Ammon's horn (tissue), 1 donor: Measurements from ENCODE around the gene NLGN1.
"Not testable (repeated sequence)": the region's sequence is repeated elsewhere in the genome, so short reads cannot be mapped to it uniquely, and the experiment has no call there.

Source experiments
- DNase-seq: peaks from one replicate; pipeline ENCODE4 v3.0.0-alpha.2; 2016; ENCODE audit warnings: low spot score

Gene NLGN1

GRCh38 chr3:174220775-174221554 is 823.4 kb downstream of the NLGN1 start:
- DNase-seq: no peak

- DNase-seq: no peak
Measured at GRCh38 chr3:174223042-174223441, 825.5 kb downstream of the NLGN1 start.

GRCh38 chr3:174223626-174224025 is 826.1 kb downstream of the NLGN1 start:
- DNase-seq: no peak

GRCh38 chr3:174229916-174230315 is 832.4 kb downstream of the NLGN1 start:
- DNase-seq: no peak

- DNase-seq: not testable (repeated sequence)
Measured at GRCh38 chr3:174232028-174232657, 834.6 kb downstream of the NLGN1 start.

DNA sequence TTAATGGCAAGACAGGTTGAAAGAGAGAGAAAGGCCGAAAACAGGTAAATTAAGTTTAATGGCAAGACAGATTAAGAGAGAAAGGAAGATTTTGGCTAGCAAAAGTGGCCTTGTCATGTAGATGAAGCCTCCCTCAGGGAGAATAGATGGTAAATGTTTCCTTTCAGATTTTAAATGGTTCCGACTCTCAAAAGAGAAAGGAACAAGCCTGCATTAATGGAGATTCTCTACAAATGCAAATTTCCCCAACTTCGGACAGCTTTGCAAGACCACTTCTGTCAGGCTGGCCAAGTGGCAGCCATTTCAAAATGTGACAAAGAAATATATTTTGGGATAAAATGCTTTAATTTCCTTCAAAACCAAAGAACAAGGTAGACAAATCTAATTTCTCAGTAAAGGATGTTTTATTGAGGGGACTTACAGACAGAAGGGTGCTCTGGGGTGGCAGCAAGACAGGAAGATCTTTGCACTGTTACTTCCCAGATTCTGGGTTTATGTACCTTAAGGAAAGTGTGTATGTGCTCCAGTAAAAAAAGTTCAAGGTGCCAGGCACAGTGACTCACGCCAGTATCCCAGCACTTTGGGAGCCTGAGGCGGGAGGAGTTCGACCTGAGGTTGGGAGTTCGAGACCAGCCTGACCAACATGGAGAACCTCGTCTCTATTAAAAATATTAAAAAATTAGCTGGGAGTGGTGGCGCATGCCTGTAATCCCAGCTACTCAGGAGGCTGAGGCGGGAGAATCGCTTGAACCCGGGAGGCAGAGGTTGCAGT is 835.3 kb downstream of the NLGN1 start:
- no peak for DNase-seq

- DNase-seq: no peak
Measured at GRCh38 chr3:174233511-174233910, 836.0 kb downstream of the NLGN1 start.

- DNase-seq: no peak
Measured at GRCh38 chr3:174242311-174243041, 844.9 kb downstream of the NLGN1 start.

DNA sequence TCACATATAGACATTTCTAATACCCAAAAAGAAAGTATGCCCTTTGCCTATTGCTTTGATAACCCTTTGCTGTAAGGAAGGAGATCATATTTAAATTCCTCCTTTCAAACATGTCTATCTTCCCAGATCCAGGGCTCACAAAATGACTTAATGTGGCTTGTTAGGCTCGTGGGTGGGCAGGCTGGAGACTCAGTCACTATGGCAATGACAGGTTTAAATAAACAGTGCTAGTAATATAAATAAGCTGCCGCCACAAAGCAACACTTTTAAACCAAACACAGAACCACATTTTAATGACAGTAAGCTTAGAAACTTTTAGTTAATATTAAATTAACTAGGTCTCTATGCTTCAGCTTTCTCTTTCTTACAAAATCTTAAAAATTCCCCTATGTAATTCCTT is 845.6 kb downstream of the NLGN1 start:
- no peak for DNase-seq

- no peak for DNase-seq
Measured at GRCh38 chr3:174247687-174248152, 850.2 kb downstream of the NLGN1 start.

GRCh38 chr3:174251681-174252080 is 854.1 kb downstream of the NLGN1 start:
- DNase-seq: no peak

DNA sequence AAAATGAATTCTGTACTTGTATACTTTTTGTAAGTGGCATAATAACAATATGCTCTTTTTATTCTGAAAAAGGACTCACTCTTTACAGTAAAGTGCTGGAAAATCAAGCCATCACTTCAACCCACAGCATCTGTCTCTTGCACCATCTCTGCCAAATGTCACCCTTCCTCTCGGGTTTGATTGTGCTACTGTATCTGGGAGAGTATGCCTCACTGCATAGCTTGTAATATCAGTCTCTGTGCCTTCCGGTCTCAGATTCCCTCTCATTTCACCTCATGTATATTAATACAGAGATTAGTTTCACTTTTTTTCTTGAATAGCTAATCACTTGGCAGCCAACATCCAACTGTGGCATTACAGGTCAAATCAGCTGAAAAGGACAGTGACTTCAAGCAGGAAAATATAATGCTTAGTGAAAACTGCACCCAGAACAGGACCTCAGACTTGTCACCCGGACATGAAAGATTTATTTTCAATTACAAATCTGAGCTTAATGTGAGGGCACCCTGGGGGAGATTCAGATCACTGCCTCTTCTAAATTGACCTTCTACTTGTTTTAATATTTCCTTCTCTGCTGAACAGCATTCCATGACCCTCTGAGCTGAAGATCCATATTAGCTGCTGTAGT is 855.8 kb downstream of the NLGN1 start:
- peak; percentile 49 for DNase-seq

DNA sequence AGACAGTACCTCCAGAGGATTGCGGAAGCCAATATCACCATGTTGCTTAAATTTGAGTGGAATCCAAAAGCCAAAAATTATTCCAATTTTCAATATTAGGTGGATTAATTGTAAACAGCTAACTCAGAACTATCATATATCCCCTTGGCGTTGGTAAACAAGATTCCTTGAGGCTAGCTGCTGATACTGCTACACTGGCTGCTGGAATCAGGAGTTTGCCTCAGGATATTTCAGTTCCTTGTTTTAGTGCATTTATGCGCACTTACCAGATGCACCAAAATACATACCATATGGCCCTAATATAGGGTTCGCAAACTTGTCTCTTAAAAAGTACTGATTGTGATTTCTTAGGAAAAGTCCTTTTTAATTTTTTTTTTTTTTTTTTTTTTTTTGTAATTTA is 856.4 kb downstream of the NLGN1 start:
- no peak for DNase-seq

DNA sequence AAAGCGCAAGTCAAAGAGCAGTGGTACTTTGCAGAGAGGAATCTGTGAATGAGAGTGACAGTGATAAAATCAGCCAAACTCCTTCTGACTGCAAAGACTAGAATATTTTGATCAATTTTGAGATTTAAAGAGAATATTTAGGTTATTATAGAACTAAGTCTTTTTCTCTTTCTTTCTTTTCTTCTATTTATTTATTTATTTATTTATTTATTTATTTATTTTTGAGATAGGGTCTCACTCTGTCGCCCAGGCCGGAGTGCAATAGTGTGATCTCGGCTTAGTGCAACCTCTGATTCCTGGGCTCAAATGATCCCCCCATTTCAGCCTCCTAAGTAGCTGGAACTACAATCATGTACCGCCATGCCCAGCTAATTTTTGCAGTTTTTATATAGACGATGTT is 857.9 kb downstream of the NLGN1 start:
- DNase-seq: no peak

GRCh38 chr3:174266476-174266875 is 868.9 kb downstream of the NLGN1 start:
- no peak for DNase-seq

- no peak for DNase-seq
Measured at GRCh38 chr3:174268061-174268460, 870.5 kb downstream of the NLGN1 start.

- no peak for DNase-seq
Measured at GRCh38 chr3:174268586-174268985, 871.0 kb downstream of the NLGN1 start.

DNA sequence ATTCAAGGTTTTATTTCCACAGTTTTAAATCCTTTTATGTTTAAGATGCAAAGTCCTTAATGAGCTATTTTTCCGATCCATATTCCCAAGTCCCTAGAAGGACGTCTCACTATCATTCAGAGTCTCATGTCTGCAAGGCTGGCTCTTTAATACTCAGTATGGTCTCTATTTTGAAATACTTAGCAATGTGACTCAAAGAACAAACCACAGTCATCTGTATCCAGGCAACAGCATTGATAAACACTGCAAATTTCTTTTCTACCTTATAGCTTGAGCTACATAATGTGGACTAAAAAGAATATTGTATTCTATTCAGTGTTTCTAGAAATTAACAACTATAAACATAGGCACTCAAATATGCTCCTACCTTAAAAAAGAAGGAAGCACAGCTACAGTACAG is 873.3 kb downstream of the NLGN1 start:
- no peak for DNase-seq

DNA sequence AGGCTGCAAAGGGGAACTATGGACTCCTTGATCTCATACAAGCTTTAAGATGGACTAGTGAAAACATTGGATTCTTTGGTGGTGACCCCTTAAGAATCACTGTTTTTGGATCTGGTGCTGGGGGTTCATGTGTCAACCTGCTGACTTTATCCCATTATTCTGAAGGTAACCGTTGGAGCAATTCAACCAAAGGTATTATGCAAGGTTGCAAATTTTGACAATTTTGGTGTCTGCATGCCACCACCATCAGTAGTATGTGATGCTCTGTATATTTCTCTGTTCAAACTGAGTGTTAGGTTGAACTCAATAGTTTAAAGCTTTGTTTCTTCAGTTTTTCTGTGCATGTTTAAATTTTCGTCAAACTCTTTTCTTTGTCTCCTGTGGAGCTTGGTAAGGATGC is 877.8 kb downstream of the NLGN1 start:
- DNase-seq: no peak

- no peak for DNase-seq
Measured at GRCh38 chr3:174276826-174277225, 879.3 kb downstream of the NLGN1 start.

DNA sequence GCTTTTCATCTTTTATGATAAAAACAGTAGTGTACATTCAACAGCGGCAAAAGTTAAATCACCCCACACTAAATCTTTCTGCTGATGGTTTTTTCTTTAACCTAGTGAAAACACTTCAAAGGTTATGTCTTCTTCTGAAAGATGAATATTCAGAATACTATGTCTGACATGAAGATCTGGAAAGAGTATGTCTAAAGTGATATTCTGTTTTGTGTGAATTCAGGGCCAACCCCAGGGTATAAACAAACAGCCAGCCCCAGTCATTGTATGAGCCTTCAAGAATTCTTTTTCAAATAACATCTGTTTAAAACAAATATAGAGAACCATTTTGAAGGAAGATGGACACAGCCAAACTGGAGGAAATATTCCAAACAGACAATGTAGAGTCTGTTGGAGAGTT is 880.5 kb downstream of the NLGN1 start:
- no peak for DNase-seq

DNA sequence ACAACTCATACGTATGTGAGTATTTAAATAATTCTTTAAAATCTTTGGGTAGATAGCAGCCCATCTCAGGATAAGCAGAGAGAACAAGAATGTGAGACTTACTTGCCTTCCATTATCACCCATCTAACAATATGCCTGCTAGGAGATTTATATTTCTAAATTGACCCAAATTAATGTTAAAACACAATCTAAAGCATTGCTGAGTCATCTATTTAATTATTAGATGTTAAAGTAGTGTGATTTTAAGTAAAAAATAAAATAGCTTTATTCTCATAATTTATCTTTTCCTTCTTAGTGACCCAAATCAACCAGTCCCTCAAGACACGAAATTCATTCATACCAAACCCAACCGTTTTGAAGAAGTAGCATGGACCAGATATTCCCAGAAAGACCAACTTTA is 882.6 kb downstream of the NLGN1 start:
- DNase-seq: no peak
